Stomach (tissue), 9 donors: ENCODE results near the gene STN1. TPM values are rescaled to one million over a fixed set of nuclear protein-coding genes. Genes with fewer than 3 reads are reported as not detected.

Experiments
- DNase-seq, 2 donors: peaks; one replicate each; pipeline versions ENCODE4 v3.0.0 to v3.0.0-alpha.2; 2013 to 2019
- H3K27ac ChIP-seq, 5 donors: fragments of 200-600 bp in 4 of 5; sonication (generic) in 4 of 5; one replicate each; pipeline ENCODE4 v1.5.1; 2013 to 2019; ENCODE audit warnings: mild to moderate bottlenecking in 1 of 5, moderate library complexity in 1 of 5
- H3K27me3 ChIP-seq, 3 donors: fragments of 200-600 bp; sonication (generic); one replicate each; pipeline ENCODE4 v1.5.1; 2017 to 2019; ENCODE audit warnings: mixed run types in 1 of 3
- H3K36me3 ChIP-seq, 4 donors: fragments of 200-600 bp; sonication (generic); 1 replicate in 3 of 4; 2 replicates in 1 of 4; pipeline ENCODE4 v1.5.1; 2016 to 2019
- H3K4me1 ChIP-seq, 4 donors: fragments of 200-600 bp; sonication (generic); one replicate each; pipeline ENCODE4 v1.5.1; 2016 to 2019
- H3K4me3 ChIP-seq, 4 donors: fragments of 200-600 bp; sonication (generic) in 3 of 4; one replicate each; pipeline ENCODE4 v1.5.1; 2016 to 2019; ENCODE audit warnings: mild to moderate bottlenecking in 1 of 4
- H3K9me3 ChIP-seq, 4 donors: fragments of 200-600 bp; sonication (generic); one replicate each; pipeline ENCODE4 v1.5.1; 2016 to 2019
- EP300 ChIP-seq: sonication (generic); formaldehyde crosslinking; IDR thresholded peaks from one replicate; pipeline ENCODE4 v1.6.1; 2017; ENCODE audit warnings: antibody characterized with exemption
- POLR2A ChIP-seq, 4 donors: fragments of 450-650 bp; IDR thresholded peaks; one replicate each; pipeline ENCODE4 v1.6.1; 2016; ENCODE audit warnings: antibody characterized with exemption in 4 of 4, control low read depth in 2 of 4, mild to moderate bottlenecking in 1 of 4, moderate library complexity in 1 of 4
- POLR2AphosphoS5 ChIP-seq, 3 donors: sonication (generic); formaldehyde crosslinking; IDR thresholded peaks; one replicate each; pipeline ENCODE4 v1.6.1; 2016; ENCODE audit warnings: antibody characterized with exemption in 3 of 3
- WGBS, 5 donors: extraction: QIAGEN DNeasy Blood & Tissue Kit in 3 of 5; methylation state at CpG; one replicate each; pipeline versions ENCODE4 v1.1.5 to v1.1.7; 2013 to 2018; 5-methylcytosine and 5-hydroxymethylcytosine counted together
- intact Hi-C: fragments of 100-400 bp; cut with DNase I; formaldehyde crosslinking; loops from one replicate; pipeline ENCODE4 v1.15.1; 2023; ENCODE audit warnings: low total_unique reads
- polyA plus RNA-seq, 3 donors: library from polyadenylated mRNA; stranded (reverse); fragments of 200-250 nt; gene quantifications; one replicate each; pipeline ENCODE4 v1.2.3, GENCODE V29; 2013
- total RNA-seq, 5 donors: library from RNA; depleted of rRNA; stranded (reverse); fragments of >200 nt; gene quantifications; one replicate each; pipeline versions ENCODE4 v1.1.0 to v1.2.3, GENCODE V29; 2014 to 2016
- TF ChIP-seq, protein P1 (sequence below), 7 experiments: fragments of 450-650 bp in 4 of 7; fragments of 200-600 bp in 3 of 7; sonication (generic) in 3 of 7; IDR thresholded peaks; one replicate each; pipeline ENCODE4 v1.5.1; 2016 to 2019; ENCODE audit warnings: antibody characterized with exemption in 7 of 7, control low read depth in 2 of 7, mild to moderate bottlenecking in 1 of 7
- donor health status: healthy with polysubstance abuse.
- donor health status: Bipolar disorder and iron deficiency.
- donor health status: healthy.

Gene STN1
- total and polyA plus RNA-seq, 8 donors, result 0.45 to 41.1 (median 20.5) TPM

DNA sequence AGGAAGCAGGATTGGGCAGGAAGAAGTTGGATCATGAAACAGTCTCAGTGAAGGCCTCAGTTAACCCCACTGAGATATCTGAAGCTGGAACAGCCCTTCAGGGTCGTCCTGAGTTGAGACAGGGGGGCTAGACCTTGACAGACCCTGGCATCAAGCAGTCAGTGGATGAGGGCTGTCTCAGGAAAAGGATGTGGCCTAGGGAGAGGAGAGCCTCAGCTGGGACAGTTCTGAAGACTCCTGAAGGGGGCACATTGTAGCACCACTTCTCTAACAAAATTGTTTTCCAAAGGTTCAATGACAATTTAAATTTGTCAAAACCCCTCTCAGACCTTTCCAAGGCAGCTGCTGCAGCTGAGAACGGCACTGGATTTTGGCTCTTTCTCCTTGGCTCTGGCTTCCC, 33.2 kb upstream of the STN1 start:
- Histone ChIP-seq H3K27ac (no peak overlapping the region), H3K27me3 (no peaks in the 10 kb centered on the region), H3K9me3 (peaks cover 0 to 4% (median 0%) of the 10 kb centered on the region in 4 donors), H3K4me3 (no peak overlapping the region), H3K36me3 (no peaks in the 10 kb centered on the region), H3K4me1 (no peaks in the 10 kb centered on the region)
- TF ChIP-seq EP300 (no peak), POLR2AphosphoS5 (IDR thresholded peaks at IDR 0.05) (no peak), POLR2A (IDR thresholded peaks at IDR 0.05) (no peak)
- TF ChIP-seq, protein P1, sequence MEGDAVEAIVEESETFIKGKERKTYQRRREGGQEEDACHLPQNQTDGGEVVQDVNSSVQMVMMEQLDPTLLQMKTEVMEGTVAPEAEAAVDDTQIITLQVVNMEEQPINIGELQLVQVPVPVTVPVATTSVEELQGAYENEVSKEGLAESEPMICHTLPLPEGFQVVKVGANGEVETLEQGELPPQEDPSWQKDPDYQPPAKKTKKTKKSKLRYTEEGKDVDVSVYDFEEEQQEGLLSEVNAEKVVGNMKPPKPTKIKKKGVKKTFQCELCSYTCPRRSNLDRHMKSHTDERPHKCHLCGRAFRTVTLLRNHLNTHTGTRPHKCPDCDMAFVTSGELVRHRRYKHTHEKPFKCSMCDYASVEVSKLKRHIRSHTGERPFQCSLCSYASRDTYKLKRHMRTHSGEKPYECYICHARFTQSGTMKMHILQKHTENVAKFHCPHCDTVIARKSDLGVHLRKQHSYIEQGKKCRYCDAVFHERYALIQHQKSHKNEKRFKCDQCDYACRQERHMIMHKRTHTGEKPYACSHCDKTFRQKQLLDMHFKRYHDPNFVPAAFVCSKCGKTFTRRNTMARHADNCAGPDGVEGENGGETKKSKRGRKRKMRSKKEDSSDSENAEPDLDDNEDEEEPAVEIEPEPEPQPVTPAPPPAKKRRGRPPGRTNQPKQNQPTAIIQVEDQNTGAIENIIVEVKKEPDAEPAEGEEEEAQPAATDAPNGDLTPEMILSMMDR (IDR thresholded peaks at IDR 0.05), result no peak
- no peak for DNase-seq
- intact Hi-C loops, result no loop called here
- WGBS, 5 donors, result 38 to 71% (median 66%) methylated on average over 2 of the region's 2 CpGs

DNA sequence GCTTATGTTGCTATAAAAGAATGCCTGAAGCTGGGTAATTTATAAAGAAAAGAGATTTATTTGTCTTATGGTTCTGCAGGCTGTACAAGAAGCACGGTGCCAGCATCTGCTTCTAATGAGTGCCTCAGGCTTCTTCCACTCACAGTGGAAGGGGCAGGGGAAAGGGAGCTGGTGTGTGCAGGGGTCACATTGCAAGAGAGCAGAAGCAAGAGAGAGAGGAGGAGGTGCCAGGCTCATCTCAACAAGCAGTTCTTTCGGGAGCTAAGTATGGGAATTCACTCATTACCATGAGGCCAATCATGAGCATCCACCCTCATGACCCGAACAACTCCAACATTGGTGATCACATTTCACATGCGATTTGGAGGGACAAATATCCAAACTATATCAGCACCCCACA, 31.7 kb upstream of the STN1 start:
- no peaks in the 10 kb centered on the region for H3K4me1 ChIP-seq
- peaks cover 0 to 3% (median 0%) of the 10 kb centered on the region in 4 donors for H3K9me3 ChIP-seq
- 74 to 93% (median 87%) methylated on average over 4 of the region's 4 CpGs for WGBS, 5 donors

DNA sequence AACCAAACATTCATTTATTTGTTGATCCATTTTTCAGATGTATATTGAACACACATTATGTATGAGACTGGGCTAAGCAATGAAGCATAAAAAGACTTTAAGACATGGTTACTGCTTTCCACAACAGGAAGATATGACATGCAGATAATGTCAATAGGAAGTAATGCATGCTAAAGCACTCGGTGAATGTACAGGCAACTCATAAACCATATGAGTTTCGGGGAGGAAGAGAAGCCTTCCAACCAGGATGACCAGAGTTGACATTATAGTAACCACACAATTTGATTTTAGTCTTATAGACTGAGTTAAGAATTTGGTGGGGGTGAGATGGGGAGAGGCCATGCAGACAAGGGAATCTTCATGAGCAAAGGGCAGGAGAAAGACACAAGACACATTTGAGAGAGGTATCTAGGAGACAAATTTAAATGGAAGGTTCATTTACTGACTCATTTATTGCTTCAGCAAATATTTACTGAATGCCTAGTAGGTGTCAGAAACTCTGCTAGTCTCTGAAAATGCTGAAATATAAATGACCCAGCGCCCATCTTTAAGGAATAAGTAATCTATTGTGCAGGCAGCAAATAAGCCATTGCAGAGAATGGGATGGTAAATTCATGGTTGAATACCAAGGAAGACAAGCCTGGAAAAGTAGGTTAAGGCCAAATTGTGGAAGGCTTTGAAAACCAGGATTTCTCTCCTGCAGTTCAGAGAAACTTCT, 30.0 kb upstream of the STN1 start:
- H3K36me3 ChIP-seq, result no peaks in the 10 kb centered on the region
- 78 to 88% (median 83%) methylated on average over 3 of the region's 3 CpGs for WGBS, 5 donors
- no peak overlapping the region for H3K27ac ChIP-seq
- H3K9me3 ChIP-seq, result no peaks in the 10 kb centered on the region
- H3K4me3 ChIP-seq, result no peak overlapping the region
- no peaks in the 10 kb centered on the region for H3K27me3 ChIP-seq
- TF ChIP-seq EP300 (no peak), POLR2A (IDR thresholded peaks at IDR 0.05) (no peak), POLR2AphosphoS5 (IDR thresholded peaks at IDR 0.05) (no peak)
- TF ChIP-seq, protein P1 (IDR thresholded peaks at IDR 0.05), result no peak
- no peaks in the 10 kb centered on the region for H3K4me1 ChIP-seq
- intact Hi-C loops, result no loop called here
- DNase-seq, result no peak

More for the DNA sequence above, 31.7 kb upstream of the STN1 start:
- Histone ChIP-seq H3K27me3 (no peaks in the 10 kb centered on the region), H3K27ac (no peak overlapping the region), H3K4me3 (no peak overlapping the region), H3K36me3 (no peaks in the 10 kb centered on the region)
- intact Hi-C loops, result no loop called here
- TF ChIP-seq, protein P1 (IDR thresholded peaks at IDR 0.05), result no peak
- TF ChIP-seq POLR2AphosphoS5 (IDR thresholded peaks at IDR 0.05) (no peak), POLR2A (IDR thresholded peaks at IDR 0.05) (no peak), EP300 (no peak)
- DNase-seq, result no peak

DNA sequence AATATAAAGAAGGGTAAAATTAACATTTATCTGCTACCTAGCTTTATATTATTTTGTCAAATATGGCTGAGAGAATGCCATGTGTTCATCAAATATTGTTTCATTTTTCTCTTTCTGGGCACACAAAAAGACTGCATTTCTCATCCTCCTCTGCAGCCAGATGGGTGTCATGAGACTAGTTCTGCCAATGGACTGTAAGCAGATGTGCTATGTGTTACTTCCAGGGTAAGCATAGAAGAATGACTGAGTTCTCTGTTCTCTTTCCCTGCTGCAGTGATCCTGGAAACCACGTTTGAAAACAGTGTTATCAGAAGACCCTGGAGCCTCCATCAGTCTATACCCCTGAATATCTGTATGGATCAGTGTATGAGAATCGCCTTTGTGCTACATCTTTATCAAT, 24.9 kb upstream of the STN1 start:
- H3K27ac ChIP-seq, result no peak overlapping the region
- WGBS, 5 donors, result 53 to 78% (median 60%) methylated on average over 2 of the region's 2 CpGs
- H3K4me3 ChIP-seq, result no peak overlapping the region
- H3K36me3 ChIP-seq, result no peaks in the 10 kb centered on the region
- H3K27me3 ChIP-seq, result no peaks in the 10 kb centered on the region
- H3K4me1 ChIP-seq, result no peaks in the 10 kb centered on the region
- H3K9me3 ChIP-seq, result no peaks in the 10 kb centered on the region
- intact Hi-C loops, result no loop called here
- TF ChIP-seq POLR2AphosphoS5 (IDR thresholded peaks at IDR 0.05), result no peak
- TF ChIP-seq EP300, result no peak
- no peak for TF ChIP-seq POLR2A (IDR thresholded peaks at IDR 0.05)
- TF ChIP-seq, protein P1 (IDR thresholded peaks at IDR 0.05), result no peak
- no peak for DNase-seq
